Neural progenitor cell (in vitro differentiated cells): Measurements from ENCODE around the gene CFAP119. TPM values are rescaled to one million over a fixed set of nuclear protein-coding genes. Genes with fewer than 3 reads are reported as not detected.

Experiments used
- DNase-seq: peaks from one replicate; pipeline ENCODE4 v3.0.0-alpha.2; 2016; ENCODE audit warnings: low spot score
- H2AFZ ChIP-seq: fragments of 200-600 bp; sonication (generic); replicated peaks from 2 replicates; pipeline ENCODE4 v1.6.1; 2016; ENCODE audit warnings: antibody characterized with exemption
- H3F3A ChIP-seq: fragments of 200-600 bp; sonication (generic); 2 replicates; pipeline ENCODE4 v1.6.1; 2016; ENCODE audit warnings: antibody characterized with exemption, low read depth
- H3K27ac ChIP-seq: fragments of 200-600 bp; sonication (generic); 2 replicates; pipeline ENCODE4 v1.5.1; 2016; ENCODE audit warnings: mild to moderate bottlenecking
- H3K27me3 ChIP-seq: fragments of 200-600 bp; sonication (generic); 2 replicates; pipeline ENCODE4 v1.6.1; 2016; ENCODE audit warnings: mild to moderate bottlenecking, moderate library complexity
- H3K36me3 ChIP-seq: fragments of 200-600 bp; sonication (generic); 2 replicates; pipeline ENCODE4 v1.5.1; 2016
- H3K4me1 ChIP-seq: fragments of 200-600 bp; sonication (generic); 2 replicates; pipeline ENCODE4 v1.6.1; 2016; ENCODE audit warnings: mixed run types
- H3K4me2 ChIP-seq: fragments of 200-600 bp; sonication (generic); 2 replicates; pipeline ENCODE4 v1.6.1; 2016
- H3K4me3 ChIP-seq: fragments of 200-600 bp; sonication (generic); 2 replicates; pipeline ENCODE4 v1.5.1; 2016
- H3K79me2 ChIP-seq: fragments of 200-600 bp; sonication (generic); 2 replicates; pipeline ENCODE4 v1.6.1; 2016; ENCODE audit warnings: low read depth
- H3K9ac ChIP-seq: fragments of 200-600 bp; sonication (generic); 2 replicates; pipeline ENCODE4 v1.6.1; 2016
- H3K9me3 ChIP-seq: fragments of 200-600 bp; sonication (generic); 2 replicates; pipeline ENCODE4 v1.5.1; 2016; ENCODE audit warnings: low read depth
- H4K20me1 ChIP-seq: fragments of 200-600 bp; sonication (generic); 2 replicates; pipeline ENCODE4 v1.6.1; 2016; ENCODE audit warnings: low read depth
- H3K27ac Mint-ChIP-seq: 3 replicates; pipeline ENCODE4 v1.8.0; 2021; ENCODE audit warnings: mixed read lengths
- H3K27me3 Mint-ChIP-seq: 2 replicates; pipeline ENCODE4 v1.8.0; 2022; ENCODE audit warnings: low read depth, mild to moderate bottlenecking, inconsistent platforms, moderate library complexity, mixed read lengths; ENCODE audit not compliant: insufficient read depth
- H3K36me3 Mint-ChIP-seq: 3 replicates; pipeline ENCODE4 v1.8.0; 2021; ENCODE audit warnings: mixed read lengths
- H3K4me1 Mint-ChIP-seq: 3 replicates; pipeline ENCODE4 v1.8.0; 2021; ENCODE audit warnings: mixed read lengths
- H3K4me3 Mint-ChIP-seq: 3 replicates; pipeline ENCODE4 v1.8.0; 2021; ENCODE audit warnings: mild to moderate bottlenecking, moderate library complexity, mixed read lengths
- H3K9me3 Mint-ChIP-seq: 3 replicates; pipeline ENCODE4 v1.8.0; 2020; ENCODE audit warnings: mixed read lengths
- EZH2 ChIP-seq: fragments of 200-600 bp; sonication (generic); IDR thresholded peaks from 2 replicates; pipeline ENCODE4 v1.6.1; 2017; ENCODE audit warnings: antibody characterized with exemption, mild to moderate bottlenecking, moderate library complexity
- EZH2phosphoT487 ChIP-seq: fragments of 200-600 bp; sonication (generic); IDR thresholded peaks from 2 replicates; pipeline ENCODE4 v1.6.1; 2017; ENCODE audit warnings: antibody characterized with exemption
- total RNA-seq: library from RNA; depleted of rRNA; stranded (reverse); fragments of >200 nt; gene quantifications from 2 replicates; pipeline ENCODE4 v1.2.3, GENCODE V29; 2015; ENCODE audit warnings: low replicate concordance
- TF ChIP-seq, protein P1 (sequence below): fragments of 200-600 bp; sonication (generic); IDR thresholded peaks from 2 replicates; pipeline ENCODE4 v1.5.1; 2017; ENCODE audit warnings: antibody characterized with exemption, mild to moderate bottlenecking

CFAP119 gene
- total RNA-seq, 1 donor from 2014 or later: 0.56 TPM

DNA sequence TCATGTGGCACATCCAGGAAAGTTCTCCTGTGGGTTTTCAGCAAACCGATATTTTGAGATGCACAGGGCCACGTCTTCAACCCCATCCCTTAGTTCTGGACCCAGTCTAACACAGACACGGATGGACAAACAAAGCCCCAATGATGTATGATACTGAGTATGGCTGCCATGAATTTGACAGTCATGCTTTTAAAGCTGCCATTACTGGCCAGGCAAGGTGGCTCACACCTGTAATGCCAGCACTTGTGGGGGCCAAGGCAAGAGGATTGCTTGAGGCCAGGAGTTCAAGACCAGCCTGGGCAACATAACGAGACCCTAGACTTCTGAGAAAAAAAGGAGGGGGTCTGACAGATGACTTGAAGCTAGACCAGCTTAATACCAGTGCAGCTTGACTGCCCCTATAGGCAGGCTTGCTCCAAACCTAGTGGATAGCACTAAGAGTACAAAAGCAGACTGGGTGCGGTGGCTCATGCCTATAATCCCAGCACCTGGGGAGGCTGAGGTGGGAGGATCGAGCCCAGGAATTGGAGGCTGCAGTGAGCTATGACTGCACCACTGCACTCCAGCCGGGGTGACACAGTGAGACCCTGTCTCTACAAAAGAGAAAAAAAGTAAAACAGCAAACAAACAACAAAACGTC lies 35.9 kb upstream of the CFAP119 start:
- Mint-ChIP-seq H3K4me3 (no peak overlapping the region), H3K4me1 (no peaks in the 10 kb centered on the region), H3K27ac (no peak overlapping the region), H3K36me3 (no peaks in the 10 kb centered on the region), H3K27me3 (peaks cover 11% of the 10 kb centered on the region), H3K9me3 (no peaks in the 10 kb centered on the region)
- Histone ChIP-seq H3K4me2 (no peak overlapping the region), H3K36me3 (no peaks in the 10 kb centered on the region), H2AFZ (no peak overlapping the region), H3F3A (peaks cover 4% of the 10 kb centered on the region), H3K27me3 (peaks cover 22% of the 10 kb centered on the region), H3K27ac (no peak overlapping the region), H3K79me2 (no peaks in the 10 kb centered on the region), H3K9ac (no peak overlapping the region), H3K4me1 (no peaks in the 10 kb centered on the region), H3K4me3 (no peak overlapping the region), H4K20me1 (no peaks in the 10 kb centered on the region), H3K9me3 (no peaks in the 10 kb centered on the region)
- TF ChIP-seq EZH2phosphoT487 (no peak), EZH2 (no peak)
- TF ChIP-seq, protein P1, sequence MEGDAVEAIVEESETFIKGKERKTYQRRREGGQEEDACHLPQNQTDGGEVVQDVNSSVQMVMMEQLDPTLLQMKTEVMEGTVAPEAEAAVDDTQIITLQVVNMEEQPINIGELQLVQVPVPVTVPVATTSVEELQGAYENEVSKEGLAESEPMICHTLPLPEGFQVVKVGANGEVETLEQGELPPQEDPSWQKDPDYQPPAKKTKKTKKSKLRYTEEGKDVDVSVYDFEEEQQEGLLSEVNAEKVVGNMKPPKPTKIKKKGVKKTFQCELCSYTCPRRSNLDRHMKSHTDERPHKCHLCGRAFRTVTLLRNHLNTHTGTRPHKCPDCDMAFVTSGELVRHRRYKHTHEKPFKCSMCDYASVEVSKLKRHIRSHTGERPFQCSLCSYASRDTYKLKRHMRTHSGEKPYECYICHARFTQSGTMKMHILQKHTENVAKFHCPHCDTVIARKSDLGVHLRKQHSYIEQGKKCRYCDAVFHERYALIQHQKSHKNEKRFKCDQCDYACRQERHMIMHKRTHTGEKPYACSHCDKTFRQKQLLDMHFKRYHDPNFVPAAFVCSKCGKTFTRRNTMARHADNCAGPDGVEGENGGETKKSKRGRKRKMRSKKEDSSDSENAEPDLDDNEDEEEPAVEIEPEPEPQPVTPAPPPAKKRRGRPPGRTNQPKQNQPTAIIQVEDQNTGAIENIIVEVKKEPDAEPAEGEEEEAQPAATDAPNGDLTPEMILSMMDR: peak; percentile 17
- DNase-seq: peak; percentile 33

DNA sequence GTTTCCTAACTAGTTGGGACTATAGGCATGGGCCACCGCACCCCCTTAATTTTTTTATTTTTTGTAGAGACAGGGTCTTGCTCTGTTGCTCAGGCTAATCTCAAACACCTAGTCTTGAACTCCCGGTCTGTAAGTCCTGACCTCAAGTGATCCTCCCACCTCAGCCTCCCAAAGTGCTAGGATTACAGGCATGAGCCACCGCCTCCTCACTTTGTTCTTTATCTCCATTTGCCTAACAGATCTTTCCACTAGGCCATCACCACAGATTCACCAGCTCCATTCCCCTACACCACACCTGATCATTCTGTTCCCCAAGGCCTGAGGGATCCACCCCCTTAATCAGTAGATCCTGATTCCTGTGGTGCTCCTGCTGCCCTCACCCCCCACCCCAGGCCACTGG lies 32.8 kb upstream of the CFAP119 start:
- Histone ChIP-seq H3K36me3 (no peaks in the 10 kb centered on the region), H3K9ac (no peak overlapping the region), H3K27ac (no peak overlapping the region), H3K9me3 (no peaks in the 10 kb centered on the region), H3K79me2 (no peaks in the 10 kb centered on the region), H3K27me3 (peaks cover under 1% of the 10 kb centered on the region), H3K4me1 (no peaks in the 10 kb centered on the region), H4K20me1 (no peaks in the 10 kb centered on the region), H3K4me2 (no peak overlapping the region), H3F3A (peaks cover 4% of the 10 kb centered on the region), H3K4me3 (no peak overlapping the region), H2AFZ (no peak overlapping the region)
- no peaks in the 10 kb centered on the region for H3K4me1 Mint-ChIP-seq
- H3K27me3 Mint-ChIP-seq: peaks cover 12% of the 10 kb centered on the region
- no peaks in the 10 kb centered on the region for H3K9me3 Mint-ChIP-seq
- H3K27ac Mint-ChIP-seq: no peak overlapping the region
- H3K36me3 Mint-ChIP-seq: no peaks in the 10 kb centered on the region
- TF ChIP-seq EZH2phosphoT487 (no peak), EZH2 (no peak)
- TF ChIP-seq, protein P1: no peak
- peak overlapping the region; percentile 9 for H3K4me3 Mint-ChIP-seq
- no peak for DNase-seq

DNA sequence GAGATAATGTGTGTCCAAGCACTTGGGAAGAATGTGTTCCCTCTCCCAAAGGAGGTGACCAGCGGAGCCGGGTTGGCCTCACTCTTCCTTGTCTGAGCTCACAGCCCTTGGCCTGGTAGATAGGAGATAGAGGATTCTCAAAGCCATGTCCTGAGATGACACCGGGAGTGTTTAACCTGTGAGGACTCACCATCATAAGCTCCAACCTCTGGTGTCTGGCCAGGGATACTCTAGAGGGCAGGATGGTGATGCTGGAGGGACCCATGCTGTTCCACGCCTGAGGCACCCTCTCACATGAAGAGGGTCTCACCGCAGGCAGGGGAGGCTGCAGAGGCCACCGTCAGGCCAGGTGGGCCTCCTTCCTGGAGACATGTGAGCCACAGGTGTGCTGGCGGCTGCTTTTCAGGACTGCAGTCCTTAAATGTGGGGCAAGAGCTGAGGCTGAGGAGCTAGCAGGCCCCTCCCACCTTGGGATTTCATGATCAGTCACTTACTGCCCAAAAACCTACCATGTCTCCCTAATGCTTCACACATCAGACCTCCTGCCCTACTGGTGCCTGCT lies 31.7 kb upstream of the CFAP119 start:
- H3K27ac ChIP-seq: no peak overlapping the region
- no peaks in the 10 kb centered on the region for H3K27me3 ChIP-seq
- no peak overlapping the region for H2AFZ ChIP-seq
- Mint-ChIP-seq H3K4me1 (no peaks in the 10 kb centered on the region), H3K27ac (no peak overlapping the region), H3K36me3 (no peaks in the 10 kb centered on the region), H3K4me3 (no peak overlapping the region), H3K9me3 (no peaks in the 10 kb centered on the region), H3K27me3 (peaks cover 8% of the 10 kb centered on the region)
- no peak for DNase-seq
- no peaks in the 10 kb centered on the region for H3K9me3 ChIP-seq
- H4K20me1 ChIP-seq: no peaks in the 10 kb centered on the region
- H3K4me3 ChIP-seq: no peak overlapping the region
- TF ChIP-seq, protein P1: no peak
- TF ChIP-seq EZH2phosphoT487 (no peak), EZH2 (no peak)
- no peaks in the 10 kb centered on the region for H3K4me1 ChIP-seq
- no peaks in the 10 kb centered on the region for H3K36me3 ChIP-seq
- no peak overlapping the region for H3K9ac ChIP-seq
- peaks cover 4% of the 10 kb centered on the region for H3F3A ChIP-seq
- H3K79me2 ChIP-seq: no peaks in the 10 kb centered on the region
- H3K4me2 ChIP-seq: no peak overlapping the region
